ENCODE data around the gene MRGPRF. TPM values are rescaled to one million over a fixed set of nuclear protein-coding genes. Genes with fewer than 3 reads are reported as not detected.
"Not testable (repeated sequence)": the region's sequence is repeated elsewhere in the genome, so short reads cannot be mapped to it uniquely, and the experiment has no call there.

The MRGPRF gene
- total RNA-seq, 1 donor from 2014 or later, result 1.7 TPM

DNA sequence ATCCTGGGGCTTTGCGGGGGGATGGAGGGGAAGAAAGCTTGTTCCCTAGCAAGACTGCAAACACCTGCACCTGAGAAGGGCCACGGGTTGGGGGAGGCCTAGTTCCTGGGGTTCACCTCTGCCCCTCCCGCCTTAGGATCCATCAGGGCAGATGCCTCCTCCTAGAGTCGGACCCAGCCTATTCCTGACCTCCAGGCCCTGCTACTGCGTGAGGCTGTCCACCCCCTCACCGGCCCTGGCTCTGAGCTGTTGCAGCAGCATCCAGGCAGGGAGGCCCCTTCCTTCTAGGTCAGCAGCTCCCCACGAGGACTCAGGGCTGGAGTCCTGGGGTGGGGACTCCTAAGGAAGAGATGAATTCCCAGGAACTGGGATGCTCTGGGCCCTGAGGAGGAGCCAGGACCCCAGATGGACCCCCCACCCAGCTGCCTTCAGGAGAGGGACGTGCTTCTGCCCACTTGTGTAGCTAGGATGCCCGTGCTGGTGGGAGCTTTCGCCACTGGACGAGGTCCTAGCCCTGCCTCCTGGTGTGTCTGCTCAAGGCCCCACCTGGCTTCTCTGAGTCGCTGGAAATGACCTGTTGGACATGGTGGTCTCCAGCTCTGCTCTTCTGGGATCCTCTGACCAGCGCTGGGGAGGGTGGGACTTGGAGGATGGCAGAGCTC lies 10.3 kb downstream of the MRGPRF start:
- no peak for ATAC-seq

GRCh38 chr11:69002110-69002569 lies 10.9 kb downstream of the MRGPRF start:
- no peak for ATAC-seq

DNA sequence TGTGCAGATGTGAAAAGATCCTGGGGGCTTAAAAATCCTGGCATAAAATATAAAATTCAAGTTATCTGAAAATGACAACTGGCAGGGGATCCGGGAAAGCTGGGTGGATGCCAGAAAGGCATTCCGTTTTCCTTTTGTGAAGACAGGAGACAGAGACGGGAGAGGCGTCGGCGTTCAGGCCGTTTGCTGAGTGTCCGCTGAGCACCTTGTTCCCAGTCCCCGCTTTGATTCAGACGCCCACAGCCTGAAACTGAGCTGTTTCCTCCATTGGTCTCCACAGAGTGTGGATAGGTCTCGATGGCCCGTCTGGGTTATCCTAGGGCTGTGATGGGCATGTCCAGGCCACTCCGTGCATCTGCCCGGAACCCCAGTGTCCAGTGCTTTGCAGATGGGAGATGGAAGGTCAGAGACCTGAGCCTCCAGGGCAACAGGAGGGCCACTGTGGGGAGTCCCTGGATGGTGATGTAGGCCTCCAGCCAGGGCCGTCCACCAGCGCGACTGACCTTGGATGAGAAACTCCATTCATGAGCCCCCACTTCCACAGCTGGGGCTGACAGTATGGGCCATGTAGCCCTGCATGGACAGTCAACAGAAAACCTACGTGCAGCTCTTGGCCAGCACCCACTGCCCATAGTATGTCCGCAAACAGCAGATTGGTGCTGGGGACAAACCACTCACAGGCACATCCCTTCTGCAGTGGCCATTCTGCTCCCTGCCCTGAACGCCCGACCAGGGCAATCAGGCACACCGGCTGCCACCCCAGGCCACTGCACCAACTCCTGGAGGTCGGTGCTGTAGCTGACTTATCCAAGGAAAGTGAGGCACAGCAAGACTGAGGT lies 11.6 kb downstream of the MRGPRF start:
- no peak for ATAC-seq

DNA sequence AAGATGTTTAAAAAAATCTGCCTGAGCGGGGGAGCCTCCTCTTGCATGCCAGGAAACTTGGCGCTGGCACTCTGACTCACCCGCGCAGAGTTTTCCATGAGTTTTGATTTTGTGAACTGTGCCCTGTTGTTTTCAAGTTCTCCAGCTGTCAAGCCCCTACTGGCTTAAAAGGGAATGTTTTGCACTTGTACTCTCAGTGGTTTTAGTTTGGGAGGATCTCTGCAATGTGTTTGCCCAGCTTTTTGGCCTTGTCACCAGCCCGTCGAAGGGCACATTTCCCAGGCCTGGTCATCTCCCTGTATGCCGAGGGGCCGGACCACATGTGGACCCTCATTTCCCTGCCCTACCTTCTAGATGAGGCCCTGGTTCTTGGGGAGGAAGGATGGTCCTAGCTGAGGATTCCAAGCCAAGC lies 12.2 kb downstream of the MRGPRF start:
- peak; percentile 32 for ATAC-seq

GRCh38 chr11:69000391-69000790 lies 12.7 kb downstream of the MRGPRF start:
- ATAC-seq, result no peak

DNA sequence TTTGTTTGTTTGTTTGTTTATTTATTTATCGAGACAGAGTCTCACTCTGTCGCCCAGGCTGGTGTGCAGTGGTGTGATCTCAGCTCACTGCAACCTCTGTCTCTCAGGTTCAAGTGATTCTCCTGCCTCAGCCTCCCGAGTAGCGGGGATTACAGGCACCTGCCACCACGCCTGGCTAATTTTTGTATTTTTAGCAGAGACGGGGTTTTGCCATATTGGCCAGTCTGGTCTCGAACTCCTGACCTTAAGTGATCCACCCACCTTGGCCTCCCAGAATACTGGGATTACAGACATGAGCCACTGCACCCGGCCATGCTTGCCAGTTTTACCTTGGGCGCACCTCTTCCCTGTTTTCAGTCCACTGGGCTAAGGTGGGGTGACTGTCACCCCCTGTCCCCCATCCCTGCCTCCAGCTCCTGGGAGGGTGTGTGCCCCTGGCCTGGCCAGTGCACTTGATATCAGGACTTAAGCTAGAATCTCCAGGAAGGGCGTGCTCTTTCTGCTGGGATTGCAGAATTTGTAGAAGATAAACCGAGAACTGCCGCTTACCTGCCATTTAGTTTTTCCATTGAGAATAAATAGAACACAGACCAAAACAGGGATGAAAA lies 13.2 kb downstream of the MRGPRF start:
- not testable (repeated sequence) for ATAC-seq

- no peak for ATAC-seq
Measured at GRCh38 chr11:68999093-68999747, 13.8 kb downstream of the MRGPRF start.

- ATAC-seq, result peak; percentile 14
Measured at GRCh38 chr11:68998390-68998911, 14.6 kb downstream of the MRGPRF start.

DNA sequence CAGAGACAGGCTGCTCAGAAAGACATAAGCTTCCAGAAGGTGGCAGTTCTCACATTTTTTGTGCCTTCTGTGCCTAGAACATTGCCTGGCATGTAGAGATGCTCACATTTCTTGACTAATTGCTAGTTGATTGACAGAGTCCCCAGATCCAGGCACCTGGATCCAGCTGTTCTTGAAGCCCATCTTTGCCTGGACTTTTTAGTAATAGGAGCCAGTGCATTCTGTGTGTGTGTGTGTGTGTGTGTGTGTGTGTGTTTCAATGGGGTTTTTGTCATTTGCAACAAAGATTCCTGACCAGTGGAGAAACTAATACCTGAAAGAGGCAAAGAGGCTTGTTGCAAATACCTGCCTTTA lies 15.1 kb downstream of the MRGPRF start:
- no peak for ATAC-seq

- no peak for ATAC-seq
Measured at GRCh38 chr11:68997124-68997994, 15.7 kb downstream of the MRGPRF start.

GRCh38 chr11:68996376-68997123 lies 16.5 kb downstream of the MRGPRF start:
- ATAC-seq, result no peak

DNA sequence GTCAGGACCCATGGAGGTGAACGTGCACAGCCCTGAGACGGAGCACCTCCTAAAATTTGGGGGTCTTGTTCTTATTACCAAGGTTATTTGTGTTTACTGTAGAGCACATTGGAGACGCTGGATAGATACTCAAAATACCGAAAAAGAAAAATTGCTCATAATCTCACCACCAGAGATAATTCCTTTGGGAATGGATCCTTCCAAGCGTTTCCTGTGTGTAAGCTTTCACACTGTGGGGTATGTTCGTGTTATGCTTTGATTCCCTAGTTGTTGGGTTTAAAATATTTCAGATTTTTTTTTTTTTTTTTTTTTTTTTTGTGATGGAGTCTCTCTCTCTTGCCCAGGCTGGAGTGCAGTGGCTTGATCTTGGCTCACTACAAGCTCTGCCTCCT lies 18.2 kb downstream of the MRGPRF start:
- no peak for ATAC-seq

DNA sequence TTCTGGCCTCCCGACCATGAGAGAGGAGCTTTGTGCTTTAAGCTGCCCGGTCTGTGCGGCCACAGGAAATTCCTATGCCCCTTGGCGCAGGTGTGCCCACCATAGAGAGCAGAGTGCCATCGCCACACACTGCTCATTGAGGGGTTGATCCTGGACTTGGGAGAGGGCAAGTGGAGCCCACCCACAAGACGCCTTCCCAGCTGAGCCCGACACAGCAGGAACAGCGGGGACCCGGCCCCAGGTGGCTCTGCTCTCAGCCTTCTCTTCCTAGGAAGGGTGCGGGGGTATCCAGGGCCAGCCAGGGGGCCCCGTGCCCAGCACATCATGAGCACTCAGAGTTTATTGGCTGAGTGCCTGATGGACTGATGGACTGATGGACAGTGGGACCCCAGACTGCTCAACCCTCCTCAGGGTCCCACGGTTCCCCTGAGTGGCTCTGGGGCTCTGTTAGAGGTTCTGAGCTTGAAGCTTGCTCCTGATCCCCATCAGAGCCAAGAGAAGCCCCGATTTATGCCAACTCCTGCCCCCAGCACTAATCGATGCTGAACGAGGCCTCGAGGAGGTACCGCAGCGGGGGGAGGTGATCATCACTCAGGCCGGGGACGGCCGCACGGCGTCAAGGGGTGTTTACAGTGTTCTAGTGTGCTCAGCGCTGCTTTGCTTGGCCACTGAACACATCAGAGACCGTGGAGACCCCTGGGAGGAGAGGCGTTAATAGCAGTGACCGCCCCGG lies 18.7 kb downstream of the MRGPRF start:
- ATAC-seq, result no peak

- ATAC-seq, result no peak
Measured at GRCh38 chr11:68993546-68993945, 19.5 kb downstream of the MRGPRF start.

DNA sequence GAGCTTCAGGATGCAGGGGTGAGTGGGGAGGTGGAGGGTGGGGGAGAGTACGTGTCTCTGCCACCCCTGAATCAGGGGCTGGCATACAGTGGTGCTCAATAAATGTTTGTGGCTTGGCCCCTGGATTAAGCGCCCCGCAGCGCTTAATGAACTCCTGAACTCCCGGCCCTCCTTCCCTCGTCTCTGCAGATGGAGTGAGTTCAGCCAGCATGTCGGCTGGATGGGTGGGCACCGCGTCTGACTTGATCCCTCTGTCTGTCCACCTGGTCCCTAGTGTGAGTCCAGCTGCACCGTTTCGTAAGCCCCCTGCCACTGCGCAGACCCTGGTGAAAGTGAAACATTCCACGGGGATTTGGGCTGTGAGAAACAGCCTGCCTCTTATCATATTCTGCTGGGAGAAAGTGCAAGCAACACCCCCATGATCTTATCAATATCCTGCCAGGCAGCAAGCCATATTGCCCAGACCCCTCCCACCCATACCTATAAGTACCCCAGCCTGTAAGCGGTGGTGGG lies 20.2 kb downstream of the MRGPRF start:
- no peak for ATAC-seq

GRCh38 chr11:68990995-68991780 lies 21.9 kb downstream of the MRGPRF start:
- ATAC-seq, result peak; percentile 17

DNA sequence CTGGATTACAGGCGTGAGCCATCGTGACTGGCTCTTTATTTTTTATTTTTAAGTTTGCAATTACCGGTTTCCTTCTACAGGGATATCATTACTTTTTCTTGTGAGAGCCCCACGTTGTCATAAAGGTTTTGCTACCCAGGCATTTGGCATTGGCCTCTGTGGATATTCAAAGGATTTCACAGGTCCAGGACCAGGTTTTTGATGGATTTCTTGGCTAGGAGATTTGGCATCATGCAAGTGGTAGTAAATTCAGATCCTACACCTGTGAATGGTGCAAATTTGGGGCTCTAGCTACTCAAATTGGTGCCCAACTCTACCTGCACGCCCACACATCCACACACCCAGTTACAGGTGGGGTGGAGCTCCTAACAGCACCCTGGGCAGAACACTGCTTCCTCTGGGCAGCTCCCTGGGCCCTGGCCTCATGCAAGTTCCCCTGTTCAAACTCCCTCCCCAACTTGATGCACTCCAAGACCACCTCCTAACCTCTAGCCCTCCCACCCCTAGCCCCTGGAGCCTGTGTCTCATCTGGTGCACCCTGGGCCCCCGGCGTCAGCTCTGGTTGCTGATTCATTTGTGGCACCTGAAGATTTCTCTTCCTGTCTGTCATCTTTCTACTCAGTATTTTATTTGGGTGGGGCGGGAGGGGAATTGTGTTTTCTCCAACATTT lies 23.0 kb downstream of the MRGPRF start:
- no peak for ATAC-seq

- no peak for ATAC-seq
Measured at GRCh38 chr11:68988491-68988890, 24.6 kb downstream of the MRGPRF start.

DNA sequence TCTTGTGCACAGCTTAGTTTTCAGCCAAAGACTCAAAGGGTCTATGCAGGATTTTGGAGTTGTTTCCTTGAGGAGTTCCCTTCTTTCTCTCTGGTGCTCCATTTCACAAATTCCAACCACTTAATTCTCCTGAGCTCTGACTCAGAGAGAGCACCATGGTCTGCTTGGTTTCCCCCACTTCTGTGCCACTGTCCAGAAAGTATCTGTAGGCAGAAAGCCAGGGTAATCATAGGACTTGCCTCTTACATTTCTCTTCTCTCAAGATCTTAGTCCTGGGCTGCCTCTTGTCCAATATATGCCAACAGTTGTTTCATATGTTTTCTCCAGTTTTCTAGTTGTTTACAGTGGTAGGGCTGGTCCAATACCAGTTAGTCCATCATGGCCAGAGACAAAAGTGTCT lies 25.8 kb downstream of the MRGPRF start:
- ATAC-seq, result no peak

Measured in esophagus mucosa (tissue), 1 donor.